Adipocyte (in vitro differentiated cells): ENCODE data around the gene MGMT.
A peak's percentile ranks its signal among the peaks of the same experiment; 100 is the strongest.

Experiments used
- DNase-seq: peaks from one replicate; pipeline ENCODE4 v3.0.0-alpha.2; 2015; ENCODE audit warnings: low read depth
- H3K27me3 ChIP-seq: replicated peaks from 2 replicates; pipeline ENCODE4 v1.7.0; 2013; ENCODE audit warnings: mild to moderate bottlenecking, low read length, moderate library complexity; ENCODE audit not compliant: control insufficient read depth, insufficient read depth
- H3K36me3 ChIP-seq: 2 replicates; pipeline ENCODE4 v1.7.0; 2013; ENCODE audit warnings: low read length, mild to moderate bottlenecking, moderate library complexity; ENCODE audit not compliant: control insufficient read depth, insufficient read depth, severe bottlenecking
- H3K4me1 ChIP-seq: 2 replicates; pipeline ENCODE4 v1.7.0; 2013; ENCODE audit warnings: mild to moderate bottlenecking, low read length, moderate library complexity; ENCODE audit not compliant: control insufficient read depth, insufficient read depth
- H3K4me3 ChIP-seq: 2 replicates; pipeline ENCODE4 v1.7.0; 2013; ENCODE audit warnings: mild to moderate bottlenecking, low read length, moderate library complexity
- H3K9ac ChIP-seq: 2 replicates; pipeline ENCODE4 v1.7.0; 2013; ENCODE audit warnings: mild to moderate bottlenecking, low read length, moderate library complexity
- H3K9me3 ChIP-seq: 2 replicates; pipeline ENCODE4 v1.7.0; 2013; ENCODE audit warnings: mild to moderate bottlenecking, low read length, moderate library complexity; ENCODE audit not compliant: control insufficient read depth

The MGMT gene

DNA sequence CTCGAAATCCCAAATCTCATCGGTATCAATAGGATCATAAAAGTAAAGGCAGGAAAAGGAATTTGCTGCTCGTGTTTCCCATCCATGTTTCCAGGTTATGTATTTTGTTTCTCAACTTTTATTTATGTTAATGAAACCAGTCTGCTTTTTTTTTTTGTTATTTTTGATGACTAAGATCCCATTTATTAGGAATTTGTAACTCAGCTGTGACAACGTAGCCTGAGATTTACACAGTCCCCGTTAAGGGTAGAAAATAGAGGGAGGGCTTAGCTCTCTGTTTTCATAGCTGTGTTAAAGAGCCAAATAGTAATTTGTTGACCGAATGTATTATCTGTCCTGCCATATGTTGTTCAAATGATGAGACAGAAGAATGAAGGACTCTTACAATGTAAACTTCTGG, 164.0 kb downstream of the MGMT start:
- Histone ChIP-seq H3K27me3 (no peaks in the 10 kb centered on the region), H3K9me3 (peaks cover 16% of the 10 kb centered on the region), H3K9ac (no peak overlapping the region), H3K4me1 (no peaks in the 10 kb centered on the region), H3K4me3 (no peak overlapping the region), H3K36me3 (no peaks in the 10 kb centered on the region)
- DNase-seq, result peak; percentile 21

DNA sequence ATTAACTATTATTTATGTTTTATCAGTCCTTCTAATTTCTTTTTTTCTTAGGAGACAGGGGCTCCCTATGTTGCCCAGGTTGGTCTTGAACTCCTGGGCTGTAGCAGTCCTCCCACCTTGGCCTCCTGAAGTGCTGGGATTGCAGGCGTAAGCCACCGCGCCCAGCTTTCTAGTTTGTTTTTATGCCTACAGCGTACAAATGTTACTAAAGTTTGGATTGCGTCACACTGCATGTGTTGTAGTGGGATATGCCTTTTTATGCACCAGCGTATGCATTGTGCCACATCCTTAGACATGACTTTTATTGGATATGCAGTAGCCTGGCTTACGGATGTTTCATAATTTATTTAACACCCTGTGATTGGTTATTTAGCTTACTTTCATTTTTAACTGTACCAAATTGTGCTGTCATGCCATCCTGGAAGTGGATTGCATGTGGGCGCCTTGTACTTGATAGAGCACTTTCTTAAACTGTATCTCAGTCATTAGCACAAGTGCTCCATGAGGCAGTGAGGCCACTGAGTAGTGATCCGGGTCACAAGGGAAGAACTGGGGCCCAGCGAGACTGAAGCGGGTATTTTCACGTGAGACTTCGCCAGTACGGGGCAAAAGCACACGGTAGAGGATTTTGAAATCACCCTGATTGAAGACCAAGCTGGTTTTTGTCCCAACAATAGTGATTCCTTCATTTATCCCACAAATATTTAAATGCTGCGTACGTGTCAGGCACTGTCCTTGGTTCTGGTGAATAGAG, 165.0 kb downstream of the MGMT start:
- Histone ChIP-seq H3K27me3 (no peaks in the 10 kb centered on the region), H3K36me3 (no peaks in the 10 kb centered on the region), H3K4me1 (no peaks in the 10 kb centered on the region), H3K9ac (no peak overlapping the region), H3K4me3 (no peak overlapping the region), H3K9me3 (peaks cover 16% of the 10 kb centered on the region)
- DNase-seq, result no peak

DNA sequence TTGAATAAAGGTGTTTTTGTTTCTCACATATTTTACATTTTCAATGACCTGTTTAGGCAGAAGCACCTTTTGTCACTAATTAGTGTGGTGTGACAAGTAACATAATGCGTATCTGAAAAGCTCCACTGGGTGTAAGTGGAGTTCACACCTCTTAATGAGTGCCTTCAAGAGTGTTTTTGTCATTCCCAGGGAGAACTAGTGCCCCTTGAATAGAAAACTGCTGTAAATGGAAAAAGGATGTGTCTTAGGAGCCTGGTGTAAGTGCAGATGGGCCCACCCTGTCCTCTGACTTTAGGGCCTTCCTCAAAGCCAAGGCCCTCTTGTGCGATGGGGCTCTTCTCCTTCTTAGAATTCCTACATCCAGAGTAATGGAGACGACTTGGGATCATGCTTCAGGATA, 170.0 kb downstream of the MGMT start:
- peaks cover 16% of the 10 kb centered on the region for H3K9me3 ChIP-seq
- H3K27me3 ChIP-seq, result no peaks in the 10 kb centered on the region
- no peaks in the 10 kb centered on the region for H3K36me3 ChIP-seq
- H3K9ac ChIP-seq, result no peak overlapping the region
- H3K4me3 ChIP-seq, result no peak overlapping the region
- no peak for DNase-seq
- H3K4me1 ChIP-seq, result no peaks in the 10 kb centered on the region

DNA sequence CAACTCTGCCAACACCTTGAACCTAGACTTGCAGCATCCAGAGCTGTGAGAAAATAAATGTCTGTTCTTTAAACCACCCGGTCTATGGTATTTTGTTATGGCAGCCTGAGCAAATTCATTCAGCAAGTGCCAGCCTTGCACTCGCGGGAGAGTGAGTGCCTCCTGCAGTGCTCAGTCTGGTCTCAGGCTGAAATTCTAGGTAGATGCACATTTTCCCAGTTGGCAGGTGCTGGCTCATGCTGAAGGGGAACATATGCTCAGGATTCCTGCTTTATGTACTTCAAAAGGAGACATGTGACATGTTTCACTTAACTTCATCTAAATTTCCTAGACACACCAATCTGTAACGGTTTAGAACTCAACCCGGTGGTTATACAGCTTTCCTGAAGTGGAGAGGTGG, 170.8 kb downstream of the MGMT start:
- H3K27me3 ChIP-seq, result no peaks in the 10 kb centered on the region
- H3K4me1 ChIP-seq, result peaks cover 5% of the 10 kb centered on the region
- no peak overlapping the region for H3K4me3 ChIP-seq
- H3K36me3 ChIP-seq, result no peaks in the 10 kb centered on the region
- peaks cover 16% of the 10 kb centered on the region for H3K9me3 ChIP-seq
- no peak overlapping the region for H3K9ac ChIP-seq
- no peak for DNase-seq

DNA sequence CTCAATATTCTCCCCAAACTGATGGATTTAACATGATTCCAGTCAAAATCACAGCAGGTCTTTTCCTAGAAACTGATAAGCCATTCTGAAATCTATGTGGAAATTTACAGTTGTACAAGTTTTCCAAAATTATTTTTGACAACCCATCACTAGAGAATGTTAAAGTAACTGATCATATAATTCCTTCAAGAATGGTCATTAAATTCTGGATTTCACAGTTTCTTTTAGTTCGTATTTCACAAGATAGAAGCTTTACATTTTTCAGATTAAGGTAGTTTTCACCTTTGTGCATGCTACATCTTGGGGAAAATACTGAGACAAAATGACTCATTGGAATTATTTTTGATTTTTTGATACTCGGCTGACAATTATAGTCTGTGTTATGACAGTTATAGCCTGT, 174.3 kb downstream of the MGMT start:
- no peaks in the 10 kb centered on the region for H3K9me3 ChIP-seq
- H3K4me3 ChIP-seq, result no peak overlapping the region
- no peak overlapping the region for H3K9ac ChIP-seq
- H3K4me1 ChIP-seq, result peaks cover 7% of the 10 kb centered on the region
- no peaks in the 10 kb centered on the region for H3K36me3 ChIP-seq
- DNase-seq, result no peak
- no peaks in the 10 kb centered on the region for H3K27me3 ChIP-seq

DNA sequence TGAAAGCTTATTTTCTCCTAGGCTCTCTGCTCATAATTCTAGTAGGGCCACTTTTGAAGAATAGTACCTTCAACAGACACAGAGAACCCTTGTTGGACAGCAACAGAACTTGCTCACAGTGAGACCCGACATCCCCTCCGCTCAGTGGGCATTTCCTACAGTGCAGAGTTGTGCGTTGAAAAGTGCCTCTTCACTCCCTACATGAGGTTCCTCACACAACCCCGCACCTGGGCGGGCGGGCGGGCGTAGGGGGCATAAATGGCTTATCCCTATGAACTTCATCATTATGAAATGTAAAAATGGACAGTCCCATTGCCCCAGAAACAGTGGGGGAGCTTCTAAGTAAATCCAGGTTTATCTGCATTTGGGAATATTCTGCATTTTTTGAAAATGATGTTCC, 174.9 kb downstream of the MGMT start:
- Histone ChIP-seq H3K27me3 (no peaks in the 10 kb centered on the region), H3K4me1 (peaks cover 7% of the 10 kb centered on the region), H3K4me3 (no peak overlapping the region), H3K9ac (no peak overlapping the region), H3K9me3 (no peaks in the 10 kb centered on the region), H3K36me3 (no peaks in the 10 kb centered on the region)
- no peak for DNase-seq

DNA sequence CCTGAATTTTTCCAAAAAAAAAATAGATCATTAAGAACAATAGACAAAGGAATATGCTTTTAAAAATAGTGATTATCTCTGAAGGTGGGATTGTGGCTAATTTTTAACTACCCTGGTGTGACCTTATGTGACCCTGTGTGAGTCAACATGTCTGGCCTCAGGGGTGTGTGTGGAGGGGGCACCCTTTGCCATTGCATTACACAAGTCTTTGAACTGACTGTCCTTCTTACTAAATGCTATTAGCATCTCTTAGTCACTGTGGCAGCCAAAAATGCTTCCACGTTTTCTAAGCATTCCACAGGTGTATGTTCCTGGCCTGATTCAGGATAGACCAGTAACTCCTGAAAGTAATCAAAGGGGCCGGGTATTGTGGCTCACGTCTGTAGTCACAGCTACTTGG, 175.4 kb downstream of the MGMT start:
- Histone ChIP-seq H3K9me3 (no peaks in the 10 kb centered on the region), H3K4me3 (no peak overlapping the region), H3K36me3 (no peaks in the 10 kb centered on the region), H3K4me1 (peaks cover 7% of the 10 kb centered on the region), H3K27me3 (no peaks in the 10 kb centered on the region), H3K9ac (no peak overlapping the region)
- no peak for DNase-seq

DNA sequence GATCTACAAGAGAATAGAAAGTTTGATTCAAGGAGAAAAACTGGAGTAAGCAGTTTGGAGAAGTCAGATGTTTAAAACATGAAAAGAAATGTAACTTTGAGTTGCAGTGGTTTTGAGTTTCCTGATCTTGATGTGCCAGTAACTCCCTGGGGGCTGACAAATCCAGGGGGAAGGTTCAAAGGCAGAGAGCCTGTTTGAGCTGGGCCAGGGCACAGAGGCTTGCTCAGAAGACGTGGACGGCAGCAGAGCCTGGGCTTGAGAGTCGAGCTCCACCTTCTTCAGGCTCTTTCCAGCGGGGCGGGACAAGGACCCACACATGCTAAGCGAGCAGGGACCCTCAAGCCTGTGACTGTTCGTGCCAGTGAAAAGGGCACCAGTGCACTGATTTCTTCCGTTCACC, 176.2 kb downstream of the MGMT start:
- no peaks in the 10 kb centered on the region for H3K9me3 ChIP-seq
- H3K4me1 ChIP-seq, result peaks cover 7% of the 10 kb centered on the region
- DNase-seq, result no peak
- H3K27me3 ChIP-seq, result no peaks in the 10 kb centered on the region
- H3K36me3 ChIP-seq, result no peaks in the 10 kb centered on the region
- H3K4me3 ChIP-seq, result no peak overlapping the region
- H3K9ac ChIP-seq, result no peak overlapping the region

DNA sequence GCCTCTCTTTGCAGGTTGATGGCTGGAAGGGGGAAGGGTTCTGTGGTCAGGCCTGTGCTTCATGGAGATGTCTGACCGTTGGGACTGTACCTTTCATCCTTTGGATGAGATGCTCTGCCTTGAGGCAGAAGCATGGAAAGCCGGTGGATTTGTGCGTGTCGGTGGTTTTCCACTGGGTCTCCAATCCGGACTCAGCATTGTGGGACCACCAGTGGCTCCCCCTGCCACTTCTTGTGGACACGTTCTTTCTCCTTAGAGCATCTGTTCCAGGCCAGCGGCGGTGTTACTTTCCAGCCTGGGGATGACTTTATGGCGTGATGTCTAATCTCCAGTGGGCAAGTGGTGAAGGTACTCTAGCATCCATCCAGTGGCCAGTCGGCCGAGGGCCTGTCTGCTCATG, 178.4 kb downstream of the MGMT start:
- no peak overlapping the region for H3K9ac ChIP-seq
- no peak overlapping the region for H3K4me3 ChIP-seq

DNA sequence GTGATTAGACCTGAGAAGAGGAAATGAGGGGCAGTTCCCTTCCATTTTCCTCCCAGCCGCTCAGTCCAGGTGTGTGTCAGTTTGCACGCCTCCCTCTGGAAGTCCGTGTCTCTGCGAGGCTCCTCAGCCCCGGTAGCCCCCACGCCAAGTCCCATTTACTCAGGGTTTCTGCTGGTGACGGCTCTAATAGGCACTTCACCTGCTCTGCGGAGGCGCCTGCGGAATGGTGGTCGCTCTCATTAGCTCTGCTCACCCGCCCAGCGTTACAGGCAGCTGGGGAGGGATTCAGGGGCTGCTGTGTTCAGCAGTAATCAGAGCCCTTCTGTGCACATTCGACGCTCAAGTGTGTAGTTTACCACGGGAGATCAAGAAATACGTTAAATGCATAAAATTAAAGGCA, 179.9 kb downstream of the MGMT start:
- no peak overlapping the region for H3K9ac ChIP-seq
- no peak overlapping the region for H3K4me3 ChIP-seq
- H3K9me3 ChIP-seq, result no peaks in the 10 kb centered on the region
- DNase-seq, result no peak
- peaks cover 7% of the 10 kb centered on the region for H3K4me1 ChIP-seq
- H3K27me3 ChIP-seq, result no peaks in the 10 kb centered on the region
- no peaks in the 10 kb centered on the region for H3K36me3 ChIP-seq

More for the DNA sequence above, 178.4 kb downstream of the MGMT start:
- Histone ChIP-seq H3K27me3 (no peaks in the 10 kb centered on the region), H3K36me3 (no peaks in the 10 kb centered on the region), H3K4me1 (peaks cover 7% of the 10 kb centered on the region), H3K9me3 (no peaks in the 10 kb centered on the region)
- no peak for DNase-seq

DNA sequence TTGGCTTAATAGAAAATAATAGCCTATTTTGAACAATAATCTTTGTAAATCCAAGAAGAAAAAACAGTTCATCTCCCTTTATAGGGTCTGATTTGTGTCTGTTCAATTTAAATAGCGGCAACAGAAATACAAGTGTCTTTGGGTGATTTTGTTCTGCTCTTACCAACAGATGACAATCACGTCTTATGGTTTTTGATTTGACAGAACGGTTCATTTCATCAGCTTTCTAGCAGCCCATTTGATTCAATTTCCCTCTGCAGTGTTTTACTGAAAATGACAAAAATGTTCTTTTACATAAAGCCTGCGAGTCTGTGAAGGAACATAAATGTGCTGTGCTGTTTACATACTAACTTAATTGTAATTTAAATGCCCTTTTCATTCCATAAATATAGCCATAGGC, 180.5 kb downstream of the MGMT start:
- Histone ChIP-seq H3K27me3 (no peaks in the 10 kb centered on the region), H3K9ac (no peak overlapping the region), H3K4me3 (no peak overlapping the region), H3K9me3 (no peaks in the 10 kb centered on the region), H3K36me3 (no peaks in the 10 kb centered on the region), H3K4me1 (peaks cover 5% of the 10 kb centered on the region)
- no peak for DNase-seq

DNA sequence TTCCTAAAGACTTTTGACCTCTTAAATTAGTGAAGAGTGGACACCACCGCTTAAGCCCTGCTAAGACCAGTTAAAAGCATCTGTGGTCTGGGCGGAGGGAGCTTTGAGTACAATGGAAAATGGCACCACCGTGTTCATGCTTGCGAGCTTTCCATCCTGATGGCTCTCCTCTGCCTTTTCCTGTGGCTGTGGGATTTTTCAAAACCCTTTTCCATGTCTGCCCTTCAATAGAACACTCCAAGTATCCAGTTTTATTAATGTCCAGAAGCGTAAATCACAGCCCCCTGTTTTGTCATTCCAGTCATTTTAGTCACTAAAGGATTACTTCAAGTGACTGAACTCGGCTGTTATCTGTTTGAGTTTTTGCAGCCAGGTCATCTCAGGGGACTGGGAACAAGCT, 181.8 kb downstream of the MGMT start:
- no peak overlapping the region for H3K4me3 ChIP-seq
- H3K4me1 ChIP-seq, result no peaks in the 10 kb centered on the region
- H3K9me3 ChIP-seq, result no peaks in the 10 kb centered on the region
- H3K36me3 ChIP-seq, result no peaks in the 10 kb centered on the region
- no peaks in the 10 kb centered on the region for H3K27me3 ChIP-seq
- no peak overlapping the region for H3K9ac ChIP-seq
- DNase-seq, result no peak
